ENCODE data around the gene LHFPL3. TPM values are rescaled to one million over a fixed set of nuclear protein-coding genes. Genes with fewer than 3 reads are reported as not detected.

The LHFPL3 gene
- total RNA-seq, 1 donor from 2014 or later: not detected

- H3K27me3 ChIP-seq (ENCODE audit: control insufficient read depth, insufficient read depth, low read length): no peaks in the 10 kb centered on the region
- DNase-seq (ENCODE audit: low read depth) (no peak), FAIRE-seq (no peak)
- no peak for TF ChIP-seq CTCF (IDR thresholded peaks at IDR 0.05; ENCODE audit: insufficient read depth, low read length, severe bottlenecking)
- no peak overlapping the region for H3K4me3 ChIP-seq (ENCODE audit: low read depth, low read length)
- H3K36me3 ChIP-seq (ENCODE audit: control insufficient read depth, insufficient read depth, low read length): no peaks in the 10 kb centered on the region
Observed at GRCh38 chr7:104878577-104878976, 550.2 kb downstream of the LHFPL3 start.

GRCh38 chr7:104883248-104883717 is 554.9 kb downstream of the LHFPL3 start:
- no peak for FAIRE-seq
- Histone ChIP-seq H3K36me3 (ENCODE audit: control insufficient read depth, insufficient read depth, low read length) (no peaks in the 10 kb centered on the region), H3K4me3 (ENCODE audit: low read depth, low read length) (no peak overlapping the region), H3K27me3 (ENCODE audit: control insufficient read depth, insufficient read depth, low read length) (no peaks in the 10 kb centered on the region)
- DNase-seq (ENCODE audit: low read depth): no peak
- no peak for TF ChIP-seq CTCF (IDR thresholded peaks at IDR 0.05; ENCODE audit: insufficient read depth, low read length, severe bottlenecking)

- H3K27me3 ChIP-seq (ENCODE audit: control insufficient read depth, insufficient read depth, low read length): no peaks in the 10 kb centered on the region
- DNase-seq (ENCODE audit: low read depth) (peak; percentile 80), FAIRE-seq (no peak)
- no peak overlapping the region for H3K4me3 ChIP-seq (ENCODE audit: low read depth, low read length)
- no peaks in the 10 kb centered on the region for H3K36me3 ChIP-seq (ENCODE audit: control insufficient read depth, insufficient read depth, low read length)
- peak; percentile 97 for TF ChIP-seq CTCF (IDR thresholded peaks at IDR 0.05; ENCODE audit: insufficient read depth, low read length, severe bottlenecking)
Observed at GRCh38 chr7:104883718-104884452, 555.5 kb downstream of the LHFPL3 start.

- H3K4me3 ChIP-seq (ENCODE audit: low read depth, low read length): no peak overlapping the region
- no peaks in the 10 kb centered on the region for H3K36me3 ChIP-seq (ENCODE audit: control insufficient read depth, insufficient read depth, low read length)
- FAIRE-seq: no peak
- no peak for DNase-seq (ENCODE audit: low read depth)
- TF ChIP-seq CTCF (IDR thresholded peaks at IDR 0.05; ENCODE audit: insufficient read depth, low read length, severe bottlenecking): no peak
- H3K27me3 ChIP-seq (ENCODE audit: control insufficient read depth, insufficient read depth, low read length): no peaks in the 10 kb centered on the region
Observed at GRCh38 chr7:104886651-104887050, 558.2 kb downstream of the LHFPL3 start.

GRCh38 chr7:104890216-104890615 is 561.8 kb downstream of the LHFPL3 start:
- no peak overlapping the region for H3K4me3 ChIP-seq (ENCODE audit: low read depth, low read length)
- TF ChIP-seq CTCF (IDR thresholded peaks at IDR 0.05; ENCODE audit: insufficient read depth, low read length, severe bottlenecking): no peak
- no peaks in the 10 kb centered on the region for H3K36me3 ChIP-seq (ENCODE audit: control insufficient read depth, insufficient read depth, low read length)
- no peaks in the 10 kb centered on the region for H3K27me3 ChIP-seq (ENCODE audit: control insufficient read depth, insufficient read depth, low read length)
- FAIRE-seq (no peak), DNase-seq (ENCODE audit: low read depth) (no peak)

- no peak for FAIRE-seq
- no peaks in the 10 kb centered on the region for H3K27me3 ChIP-seq (ENCODE audit: control insufficient read depth, insufficient read depth, low read length)
- TF ChIP-seq CTCF (IDR thresholded peaks at IDR 0.05; ENCODE audit: insufficient read depth, low read length, severe bottlenecking): no peak
- H3K36me3 ChIP-seq (ENCODE audit: control insufficient read depth, insufficient read depth, low read length): no peaks in the 10 kb centered on the region
- no peak for DNase-seq (ENCODE audit: low read depth)
- no peak overlapping the region for H3K4me3 ChIP-seq (ENCODE audit: low read depth, low read length)
Observed at GRCh38 chr7:104891949-104892348, 563.5 kb downstream of the LHFPL3 start.

Measured in bronchial epithelial cell (primary cell).